Measurements from ENCODE around the gene ZNF90.
"Not testable (repeated sequence)": the region's sequence is repeated elsewhere in the genome, so short reads cannot be mapped to it uniquely, and the experiment has no call there.

ZNF90 gene

GRCh38 chr19:20103091-20103740, 25.4 kb downstream of the ZNF90 start:
- DNase-seq (no peak), ATAC-seq (no peak)

GRCh38 chr19:20107301-20107700, 29.5 kb downstream of the ZNF90 start:
- DNase-seq (no peak), ATAC-seq (no peak)

GRCh38 chr19:20118064-20118839, 40.5 kb downstream of the ZNF90 start:
- not testable (repeated sequence) for DNase-seq, ATAC-seq

GRCh38 chr19:20124879-20125278, 47.1 kb downstream of the ZNF90 start:
- ATAC-seq (no peak), DNase-seq (no peak)

- ATAC-seq, DNase-seq: not testable (repeated sequence)
Measured at GRCh38 chr19:20132933-20133332, 55.1 kb downstream of the ZNF90 start.

- not testable (repeated sequence) for ATAC-seq, DNase-seq
Measured at GRCh38 chr19:20137714-20138113, 59.9 kb downstream of the ZNF90 start.

GRCh38 chr19:20151617-20152145, 73.9 kb downstream of the ZNF90 start:
- DNase-seq (no peak), ATAC-seq (no peak)

GRCh38 chr19:20152506-20152905, 74.7 kb downstream of the ZNF90 start:
- not testable (repeated sequence) for ATAC-seq, DNase-seq

- DNase-seq: no peak
Measured at GRCh38 chr19:20153281-20153680, 75.5 kb downstream of the ZNF90 start.

GRCh38 chr19:20154636-20155035, 76.8 kb downstream of the ZNF90 start:
- DNase-seq (no peak), ATAC-seq (no peak)

More at GRCh38 chr19:20153281-20153680, 75.5 kb downstream of the ZNF90 start:
- ATAC-seq: no peak

- DNase-seq (peak; percentile 6), ATAC-seq (no peak)
Measured at GRCh38 chr19:20162821-20163220, 85.0 kb downstream of the ZNF90 start.

- no peak for DNase-seq
- no peak for ATAC-seq
Measured at GRCh38 chr19:20164456-20164855, 86.7 kb downstream of the ZNF90 start.

- no peak for DNase-seq
- no peak for ATAC-seq
Measured at GRCh38 chr19:20165971-20166592, 88.3 kb downstream of the ZNF90 start.

- ATAC-seq (peak; percentile 97), DNase-seq (peak; percentile 92)
Measured at GRCh38 chr19:20167020-20167644, 89.3 kb downstream of the ZNF90 start, which contains the start of gene ZNF486. Gene ZNF486 (plus strand): TSS chr19:20167214. CDS start chr19:20167331, 117 bp downstream.

GRCh38 chr19:20167651-20168122, 89.9 kb downstream of the ZNF90 start:
- DNase-seq: peak; percentile 4
- ATAC-seq: no peak
